ENCODE results near the gene LRRC4C.

DNA sequence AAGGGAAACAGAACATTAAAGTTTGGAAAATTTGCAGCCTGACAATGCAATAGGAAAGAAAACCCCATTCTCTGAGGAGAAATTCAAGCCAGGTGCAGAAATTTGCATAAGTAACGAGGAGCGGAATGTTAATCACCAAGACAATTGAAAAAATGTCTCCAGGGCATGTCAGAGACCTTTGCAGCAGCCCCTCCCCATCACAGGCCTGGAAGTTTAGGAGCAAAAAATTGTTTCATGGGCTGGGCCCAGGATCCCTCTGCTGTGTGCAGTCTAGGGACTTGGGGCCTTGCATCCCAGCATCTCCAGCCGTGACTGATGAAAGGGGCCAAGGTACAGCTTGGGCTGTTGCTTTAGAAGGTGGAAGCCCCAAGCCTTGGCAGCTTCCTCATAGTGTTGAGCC is 780.2 kb downstream of the LRRC4C start:
- TF ChIP-seq EZH2 (IDR thresholded peaks at IDR 0.05; ENCODE audit: borderline replicate concordance, low read length) (no peak), CTCF (IDR thresholded peaks at IDR 0.05; ENCODE audit: low read length) (no peak)

Data from OCI-LY1 (cell line).